Eye (tissue), 1 donor: ENCODE data around the gene TP53BP2.
"Not testable (repeated sequence)": the region's sequence is repeated elsewhere in the genome, so short reads cannot be mapped to it uniquely, and the experiment has no call there.

Source experiments
- DNase-seq: peaks from one replicate; pipeline ENCODE4 v3.0.0-alpha.2; 2015

The TP53BP2 gene

GRCh38 chr1:223845810-223846682 lies at the start of gene TP53BP2:
TP53BP2 (minus strand) TSS chr1:223845947; CDS start chr1:223845680, 267 bp downstream.
- peak; percentile 96 for DNase-seq

GRCh38 chr1:223890494-223890893 lies 44.7 kb upstream of the TP53BP2 start:
- not testable (repeated sequence) for DNase-seq

GRCh38 chr1:223889319-223889718 lies 43.6 kb upstream of the TP53BP2 start:
- DNase-seq, result not testable (repeated sequence)

- DNase-seq, result peak; percentile 36
Observed at GRCh38 chr1:223887747-223888418, 42.1 kb upstream of the TP53BP2 start.

- DNase-seq, result no peak
Observed at GRCh38 chr1:223886516-223886921, 40.8 kb upstream of the TP53BP2 start.

GRCh38 chr1:223885614-223886013 lies 39.9 kb upstream of the TP53BP2 start:
- no peak for DNase-seq

- no peak for DNase-seq
Observed at GRCh38 chr1:223878598-223879325, 33.0 kb upstream of the TP53BP2 start.

- DNase-seq, result no peak
Observed at GRCh38 chr1:223877804-223878203, 32.1 kb upstream of the TP53BP2 start.

- DNase-seq, result no peak
Observed at GRCh38 chr1:223876590-223876989, 30.8 kb upstream of the TP53BP2 start.

- DNase-seq, result no peak
Observed at GRCh38 chr1:223873044-223873443, 27.3 kb upstream of the TP53BP2 start.

- DNase-seq, result no peak
Observed at GRCh38 chr1:223872308-223872901, 26.7 kb upstream of the TP53BP2 start.

- peak; percentile 43 for DNase-seq
Observed at GRCh38 chr1:223870617-223871574, 25.1 kb upstream of the TP53BP2 start.

- DNase-seq, result not testable (repeated sequence)
Observed at GRCh38 chr1:223864599-223865368, 19.0 kb upstream of the TP53BP2 start.

GRCh38 chr1:223864084-223864483 lies 18.3 kb upstream of the TP53BP2 start:
- DNase-seq, result no peak

GRCh38 chr1:223861904-223862303 lies 16.2 kb upstream of the TP53BP2 start:
- no peak for DNase-seq

GRCh38 chr1:223860051-223860622 lies 14.4 kb upstream of the TP53BP2 start:
- no peak for DNase-seq

GRCh38 chr1:223859058-223859457 lies 13.3 kb upstream of the TP53BP2 start:
- no peak for DNase-seq

- DNase-seq, result no peak
Observed at GRCh38 chr1:223856386-223856785, 10.6 kb upstream of the TP53BP2 start.

- DNase-seq, result no peak
Observed at GRCh38 chr1:223853748-223854147, 8.0 kb upstream of the TP53BP2 start.

- DNase-seq, result no peak
Observed at GRCh38 chr1:223853275-223853674, 7.5 kb upstream of the TP53BP2 start.

GRCh38 chr1:223852337-223852736 lies 6.6 kb upstream of the TP53BP2 start:
- DNase-seq, result no peak
